ENCODE measurements around the gene TMEM141.
"Not testable (repeated sequence)": the region's sequence is repeated elsewhere in the genome, so short reads cannot be mapped to it uniquely, and the experiment has no call there.

TMEM141 gene

DNA sequence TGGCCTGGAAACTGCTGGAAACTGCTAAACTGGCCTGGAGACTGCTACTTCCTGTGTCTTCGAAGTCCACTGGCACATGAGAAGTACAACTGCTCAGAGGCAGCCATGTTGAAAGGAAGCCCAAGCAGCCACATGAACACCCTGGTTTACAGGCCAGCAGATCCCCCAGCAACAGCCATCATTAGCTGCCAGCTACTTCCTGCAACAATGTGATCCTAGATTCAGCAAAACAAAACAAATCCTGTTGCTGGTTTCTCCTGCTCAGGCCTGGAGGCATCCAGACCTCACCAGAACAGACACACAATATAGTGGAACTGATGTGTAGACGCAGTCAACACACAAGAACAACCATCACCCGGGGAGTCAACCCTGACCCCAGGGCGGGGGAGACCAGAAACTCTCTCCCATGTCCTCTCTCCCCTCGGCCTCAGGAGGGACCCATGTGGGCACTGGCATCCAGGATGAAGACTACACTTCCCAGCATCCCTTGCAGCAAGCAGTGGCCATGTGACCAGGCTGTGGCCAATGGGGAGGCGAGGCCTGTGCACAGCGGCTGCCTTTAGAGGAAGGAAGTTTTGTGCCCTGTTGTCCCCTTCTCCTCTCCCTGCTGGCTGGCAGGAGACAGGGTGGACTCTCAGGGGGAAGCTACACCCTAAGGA is 17.6 kb upstream of the TMEM141 start:
- DNase-seq (ENCODE audit: low spot score) = peak; percentile 52

DNA sequence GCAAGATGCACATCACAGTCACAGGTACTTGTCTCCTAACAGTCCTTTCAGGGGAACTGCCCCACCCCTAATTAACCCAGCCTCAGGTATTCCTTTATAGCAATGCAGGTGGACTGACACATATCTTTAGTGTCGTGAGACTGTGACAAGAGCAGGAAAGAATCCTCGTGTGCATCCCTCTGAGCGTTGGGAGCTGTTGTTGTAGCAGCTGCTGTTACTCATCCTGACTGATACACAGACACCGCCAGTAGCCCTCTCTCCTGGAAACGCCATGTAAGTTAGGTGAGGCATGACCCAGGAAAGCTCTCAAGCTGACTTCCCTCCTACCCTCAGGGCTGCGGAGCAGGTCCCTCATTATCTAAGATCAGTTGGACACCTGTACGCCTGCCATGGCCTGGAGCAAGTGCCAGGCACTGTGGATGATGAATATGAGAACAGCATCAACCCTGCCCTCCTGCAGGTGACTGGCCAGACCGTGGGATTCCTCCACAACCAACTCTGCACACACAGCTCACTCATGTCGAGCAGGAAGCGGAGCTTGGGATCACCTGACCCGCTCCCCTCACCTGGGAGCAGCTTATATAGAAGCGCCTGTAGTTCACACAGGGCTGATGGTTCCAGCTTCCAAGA is 16.6 kb upstream of the TMEM141 start:
- DNase-seq (ENCODE audit: low spot score) = no peak

- DNase-seq (ENCODE audit: low spot score) = no peak
Measured at GRCh38 chr9:136775191-136775590, 16.0 kb upstream of the TMEM141 start.

DNA sequence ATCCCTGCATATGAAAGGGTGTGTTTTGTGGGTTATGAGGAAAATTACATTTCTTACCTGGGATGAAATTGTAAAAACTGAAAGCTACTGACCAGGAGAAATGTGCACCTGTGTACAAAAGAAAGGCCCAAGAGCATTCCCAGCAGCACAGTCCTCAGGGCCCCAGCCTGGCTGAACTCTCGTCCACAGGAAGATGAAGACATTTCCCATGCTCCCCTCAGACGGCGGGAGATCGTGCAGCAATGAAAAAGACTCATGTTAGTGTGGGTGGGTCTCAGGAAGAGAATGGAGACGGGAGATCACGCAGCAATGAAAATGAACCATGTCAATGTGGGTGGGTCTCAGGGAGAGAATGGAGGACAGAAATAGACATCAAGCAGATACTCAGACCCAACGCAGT is 14.2 kb upstream of the TMEM141 start:
- no peak for DNase-seq (ENCODE audit: low spot score)

DNA sequence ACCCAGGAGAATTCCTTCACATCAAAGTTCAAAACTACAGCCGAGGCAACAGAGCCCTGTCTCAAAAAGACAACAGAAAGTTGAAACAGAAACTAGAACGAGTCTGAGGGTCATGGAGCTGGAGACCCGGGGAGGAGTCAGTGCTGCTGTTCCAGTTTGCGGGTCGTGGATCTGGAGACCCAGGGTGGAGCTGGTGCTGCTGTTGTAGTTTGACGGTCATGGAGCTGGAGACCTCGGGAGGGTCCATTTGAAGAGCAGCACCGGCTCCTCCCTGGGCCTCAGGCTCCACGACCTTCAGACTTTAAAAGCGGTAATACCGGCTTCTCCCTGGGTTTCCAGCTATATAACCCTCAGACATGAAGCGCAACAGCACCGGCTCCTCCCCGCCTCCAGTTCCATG is 13.8 kb upstream of the TMEM141 start:
- no peak for DNase-seq (ENCODE audit: low spot score)

- DNase-seq (ENCODE audit: low spot score) = no peak
Measured at GRCh38 chr9:136779808-136780207, 11.3 kb upstream of the TMEM141 start.

GRCh38 chr9:136782452-136782851 is 8.7 kb upstream of the TMEM141 start:
- no peak for DNase-seq (ENCODE audit: low spot score)

DNA sequence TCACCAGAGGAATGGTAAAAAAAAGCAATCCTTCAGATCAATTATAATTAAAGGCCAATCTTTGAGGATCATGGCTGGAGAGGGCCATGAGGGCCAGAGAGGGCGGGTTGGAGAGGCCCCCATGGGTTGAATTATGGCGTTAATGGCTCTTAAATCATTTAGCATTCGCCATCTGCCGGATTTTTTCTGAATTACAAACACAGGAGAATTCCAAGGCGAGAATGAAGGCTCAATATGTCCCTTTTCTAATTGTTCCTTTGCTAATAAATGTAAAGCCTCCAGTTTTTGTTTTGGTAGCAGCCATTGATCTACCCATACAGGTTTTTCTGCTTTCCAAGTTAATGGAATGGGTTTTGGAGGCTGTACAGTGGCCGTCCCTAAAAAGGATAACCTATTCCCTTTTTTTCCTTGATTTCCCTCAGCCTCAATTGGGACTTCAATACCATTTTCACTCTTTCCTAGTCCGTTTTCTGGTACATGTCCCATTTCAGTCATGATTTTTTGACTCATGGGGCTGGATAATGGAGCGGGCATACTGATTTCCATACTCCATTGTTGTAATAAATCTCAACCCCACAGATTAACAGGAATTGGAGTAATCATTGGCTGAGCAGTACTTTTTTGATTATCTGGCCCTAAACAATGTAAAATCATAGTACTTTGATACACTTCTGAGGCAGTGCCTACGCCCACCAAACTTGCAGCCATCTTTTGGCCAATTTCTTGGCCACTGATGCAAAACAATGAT is 6.7 kb upstream of the TMEM141 start:
- no peak for DNase-seq (ENCODE audit: low spot score)

- no peak for DNase-seq (ENCODE audit: low spot score)
Measured at GRCh38 chr9:136784997-136785361, 6.2 kb upstream of the TMEM141 start.

- DNase-seq (ENCODE audit: low spot score) = not testable (repeated sequence)
Measured at GRCh38 chr9:136785565-136786355, 5.4 kb upstream of the TMEM141 start.

DNA sequence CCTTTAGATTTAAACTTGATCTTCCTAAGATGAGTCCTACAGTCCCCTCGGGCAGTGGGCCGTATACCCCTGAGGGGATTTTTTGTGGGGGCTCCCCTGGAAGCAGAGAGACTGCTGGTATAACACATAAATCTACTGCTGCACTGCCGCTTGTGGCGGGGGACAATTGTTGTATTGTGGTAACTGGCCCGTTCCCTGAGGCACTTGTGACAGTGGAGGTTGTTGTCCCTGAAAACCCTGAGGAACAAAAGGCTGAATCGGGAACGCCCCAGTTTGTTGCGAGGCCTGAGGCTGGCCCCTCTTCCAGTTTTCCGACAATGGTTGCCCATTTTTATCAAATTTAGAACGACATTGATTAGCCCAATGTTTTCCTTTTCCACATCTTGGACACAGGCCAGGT is 4.7 kb upstream of the TMEM141 start:
- DNase-seq (ENCODE audit: low spot score) = peak; percentile 85

- not testable (repeated sequence) for DNase-seq (ENCODE audit: low spot score)
Measured at GRCh38 chr9:136786983-136787382, 4.2 kb upstream of the TMEM141 start.

DNA sequence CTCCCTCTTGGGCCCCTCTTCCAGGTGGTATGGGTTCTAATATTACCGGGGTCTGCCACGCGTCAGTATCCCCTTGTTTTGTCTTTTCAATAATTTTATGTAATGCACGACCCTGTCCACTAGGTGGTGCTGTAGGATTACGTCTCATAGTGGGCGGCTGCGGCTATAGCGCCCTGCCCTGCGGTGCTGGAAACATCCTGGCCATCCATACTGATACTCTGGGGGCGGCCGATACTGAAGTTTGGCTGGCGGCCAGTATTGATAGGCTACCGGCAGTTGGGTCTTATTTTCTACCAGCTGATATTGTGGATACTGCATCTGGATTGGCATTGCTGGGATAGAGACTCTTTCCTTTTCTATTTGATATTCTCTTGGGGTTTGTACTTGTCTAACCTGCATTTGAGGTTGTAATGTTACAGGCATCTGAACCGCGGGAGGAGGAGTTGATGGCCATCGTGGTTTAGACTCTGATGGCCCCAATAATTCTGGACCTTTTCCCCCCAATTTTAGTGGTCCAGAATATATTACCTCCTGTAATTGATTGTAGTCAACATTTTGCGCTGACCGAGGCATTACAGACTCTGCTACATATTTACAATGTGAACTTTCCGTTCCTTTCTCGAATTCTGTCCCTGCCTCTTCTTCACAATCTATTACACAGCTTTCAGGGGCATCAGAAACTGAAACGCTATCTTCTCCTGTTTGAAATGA is 3.3 kb upstream of the TMEM141 start:
- peak; percentile 88 for DNase-seq (ENCODE audit: low spot score)

GRCh38 chr9:136788644-136789522 is 2.3 kb upstream of the TMEM141 start:
- not testable (repeated sequence) for DNase-seq (ENCODE audit: low spot score)

- DNase-seq (ENCODE audit: low spot score) = no peak
Measured at GRCh38 chr9:136789523-136789937, 1.6 kb upstream of the TMEM141 start.

GRCh38 chr9:136791516-136792276 is 552 bp downstream of the TMEM141 start:
- DNase-seq (ENCODE audit: low spot score) = no peak

GRCh38 chr9:136792321-136793085 is 1.4 kb downstream of the TMEM141 start:
- no peak for DNase-seq (ENCODE audit: low spot score)

- no peak for DNase-seq (ENCODE audit: low spot score)
Measured at GRCh38 chr9:136793086-136793946, 2.2 kb downstream of the TMEM141 start.
